ENCODE measurements around the gene CYB5RL.

DNA sequence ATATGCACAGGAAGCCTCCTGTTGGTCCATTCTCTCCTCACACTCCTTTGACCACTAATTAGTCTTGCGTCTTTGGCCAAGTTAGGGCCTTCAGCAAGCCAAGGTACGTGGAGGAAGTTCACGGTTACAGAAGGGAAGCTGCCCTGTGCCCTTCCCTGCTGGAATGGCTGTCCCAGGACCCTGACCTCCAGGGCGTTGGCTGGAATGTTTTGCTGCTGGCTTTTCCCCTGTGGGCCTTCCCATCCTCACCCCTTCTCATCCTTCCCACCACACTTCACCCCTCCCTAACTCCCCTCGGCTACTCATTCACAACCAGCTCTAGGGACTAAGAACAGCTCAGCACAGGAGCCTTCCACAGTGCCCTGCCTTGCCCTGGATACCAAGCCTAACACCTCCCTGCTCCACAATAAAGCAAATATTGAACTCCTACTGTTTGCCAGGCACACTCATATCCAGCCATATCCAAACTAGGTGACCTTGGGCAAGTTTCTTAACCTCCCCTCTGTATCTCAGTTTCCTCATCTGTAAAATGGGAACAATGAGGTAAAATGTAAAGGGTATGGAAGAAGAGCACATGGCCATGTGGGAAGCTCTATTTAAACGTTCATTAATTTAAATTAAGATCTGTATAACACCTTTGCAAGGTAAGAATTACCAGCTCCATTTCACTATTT is 38.2 kb downstream of the CYB5RL start:
- TF ChIP-seq YY1 (IDR thresholded peaks at IDR 0.05; ENCODE audit: insufficient read depth, insufficient read length) (no peak), ZNF274 (IDR thresholded peaks at IDR 0.05; ENCODE audit: low read depth, low read length) (no peak), SUZ12 (IDR thresholded peaks at IDR 0.05; ENCODE audit: extremely low read depth, insufficient read depth, insufficient read length) (no peak)

Data from NT2/D1 (cell line).